Duodenal mucosa (tissue), 2 donors: ENCODE data around the gene COQ8A.

ENCODE experiments used
- H3K27ac ChIP-seq: one replicate; pipeline ENCODE4 v1.7.0; 2013; ENCODE audit warnings: low read depth, low read length
- H3K27me3 ChIP-seq, 2 donors: one replicate each; pipeline ENCODE4 v1.7.0; 2013; ENCODE audit warnings: low read length in 2 of 2, control low read depth in 1 of 2; ENCODE audit not compliant: insufficient read depth in 2 of 2, control insufficient read depth in 1 of 2
- H3K36me3 ChIP-seq, 2 donors: one replicate each; pipeline ENCODE4 v1.7.0; 2013; ENCODE audit warnings: low read length in 2 of 2, control low read depth in 1 of 2; ENCODE audit not compliant: insufficient read depth in 2 of 2, control insufficient read depth in 1 of 2
- H3K4me1 ChIP-seq, 2 donors: one replicate each; pipeline ENCODE4 v1.7.0; 2013; ENCODE audit warnings: low read length in 2 of 2, control low read depth in 1 of 2; ENCODE audit not compliant: insufficient read depth in 2 of 2, control insufficient read depth in 1 of 2
- H3K4me3 ChIP-seq, 2 donors: one replicate each; pipeline ENCODE4 v1.7.0; 2013; ENCODE audit warnings: low read length in 2 of 2, low read depth in 1 of 2
- H3K9ac ChIP-seq, 2 donors: one replicate each; pipeline ENCODE4 v1.7.0; 2013; ENCODE audit warnings: low read length in 2 of 2, low read depth in 1 of 2
- H3K9me3 ChIP-seq, 2 donors: one replicate each; pipeline ENCODE4 v1.7.0; 2013; ENCODE audit warnings: low read length in 2 of 2, control low read depth in 1 of 2; ENCODE audit not compliant: control insufficient read depth in 1 of 2

COQ8A gene

DNA sequence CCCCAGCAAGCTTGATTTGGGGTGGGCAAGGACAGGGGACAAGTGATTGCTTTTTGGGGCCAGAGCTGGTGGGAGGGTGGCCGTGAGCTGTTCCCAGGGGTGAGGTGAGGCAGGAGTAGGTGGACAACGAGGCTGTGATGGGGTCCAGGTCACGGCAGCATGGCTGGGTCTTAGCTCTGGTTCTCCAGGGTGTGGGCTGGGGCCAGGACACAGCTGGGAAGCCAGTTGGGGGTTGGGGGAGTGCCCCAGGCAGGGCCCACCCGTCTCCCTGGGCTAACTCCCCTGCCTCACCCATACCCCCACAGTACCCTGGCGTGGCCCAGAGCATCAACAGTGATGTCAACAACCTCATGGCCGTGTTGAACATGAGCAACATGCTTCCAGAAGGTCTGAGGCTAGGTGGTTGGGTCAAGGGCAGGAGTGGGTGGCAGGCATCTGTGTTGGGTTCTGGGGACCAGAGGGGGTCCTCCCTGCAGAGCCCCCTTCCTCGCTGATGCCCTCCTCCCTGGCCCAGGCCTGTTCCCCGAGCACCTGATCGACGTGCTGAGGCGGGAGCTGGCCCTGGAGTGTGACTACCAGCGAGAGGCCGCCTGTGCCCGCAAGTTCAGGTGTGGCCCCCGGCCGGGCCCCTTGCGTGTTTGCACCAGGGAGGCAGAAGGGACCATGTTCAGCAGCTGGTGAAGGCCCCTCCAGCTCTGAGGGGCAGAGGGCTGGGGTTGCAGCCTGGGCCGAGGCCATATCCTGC lies 43.3 kb downstream of the COQ8A start:
- H3K9ac ChIP-seq: no peak overlapping the region
- H3K36me3 ChIP-seq: peaks cover 21 to 71% of the 10 kb centered on the region in 2 donors
- no peaks in the 10 kb centered on the region for H3K9me3 ChIP-seq
- H3K27me3 ChIP-seq: no peaks in the 10 kb centered on the region
- no peak overlapping the region for H3K4me3 ChIP-seq
- H3K27ac ChIP-seq: no peak overlapping the region
- H3K4me1 ChIP-seq: peaks cover 9 to 20% of the 10 kb centered on the region in 2 donors

GRCh38 chr1:226983992-226984364 lies 43.9 kb downstream of the COQ8A start:
- Histone ChIP-seq H3K27ac (no peak overlapping the region), H3K9ac (no peak overlapping the region)

GRCh38 chr1:226984521-226985238 lies 44.6 kb downstream of the COQ8A start:
- Histone ChIP-seq H3K4me3 (no peak overlapping the region), H3K4me1 (peaks cover 22 to 32% of the 10 kb centered on the region in 2 donors), H3K9me3 (no peaks in the 10 kb centered on the region), H3K27ac (no peak overlapping the region), H3K9ac (no peak overlapping the region), H3K36me3 (peaks cover 21 to 63% of the 10 kb centered on the region in 2 donors), H3K27me3 (no peaks in the 10 kb centered on the region)

More at GRCh38 chr1:226983992-226984364, 43.9 kb downstream of the COQ8A start:
- Histone ChIP-seq H3K4me3 (no peak overlapping the region), H3K27me3 (no peaks in the 10 kb centered on the region), H3K9me3 (no peaks in the 10 kb centered on the region), H3K36me3 (peaks cover 21 to 66% of the 10 kb centered on the region in 2 donors), H3K4me1 (peaks cover 15 to 25% of the 10 kb centered on the region in 2 donors)

- H3K27ac ChIP-seq: no peak overlapping the region
- no peak overlapping the region for H3K4me3 ChIP-seq
- H3K9me3 ChIP-seq: no peaks in the 10 kb centered on the region
- no peaks in the 10 kb centered on the region for H3K27me3 ChIP-seq
- H3K36me3 ChIP-seq: peaks cover 21 to 57% of the 10 kb centered on the region in 2 donors
- H3K4me1 ChIP-seq: peaks cover 28 to 39% of the 10 kb centered on the region in 2 donors
- H3K9ac ChIP-seq: no peak overlapping the region
Measured at GRCh38 chr1:226985239-226985838, 45.2 kb downstream of the COQ8A start.

DNA sequence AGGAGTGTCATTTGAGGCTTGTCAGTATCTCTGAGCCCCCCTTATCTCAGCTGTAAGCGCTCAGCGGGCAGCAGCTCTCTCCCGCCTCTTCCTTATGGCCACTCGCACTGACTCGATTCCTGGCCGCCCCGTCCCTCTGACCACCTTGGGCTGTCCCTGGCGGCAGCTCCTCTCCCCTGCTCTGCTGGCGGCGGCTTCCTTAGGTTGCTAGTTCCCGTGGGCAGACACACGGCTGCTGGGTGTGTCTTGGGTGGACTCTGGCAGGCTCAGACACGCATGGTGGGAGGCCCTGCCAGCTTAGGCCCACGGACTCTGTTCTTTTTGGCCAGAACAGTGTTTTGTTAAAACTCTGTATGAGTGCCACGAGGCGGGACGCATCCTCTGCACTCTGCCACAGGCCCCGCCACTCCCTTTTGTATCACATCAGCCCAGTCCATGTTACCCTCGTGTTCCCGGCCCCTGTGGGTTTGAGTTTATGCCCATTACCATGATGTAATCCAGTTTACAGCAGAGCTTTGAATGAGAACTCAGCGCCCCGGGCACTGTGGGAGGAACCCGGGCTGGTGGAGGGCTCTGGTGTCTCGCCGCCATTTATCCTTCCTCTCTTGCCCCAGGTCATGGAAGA lies 45.9 kb downstream of the COQ8A start:
- peaks cover 34 to 45% of the 10 kb centered on the region in 2 donors for H3K4me1 ChIP-seq
- no peak overlapping the region for H3K27ac ChIP-seq

GRCh38 chr1:226986496-226987178 lies 46.5 kb downstream of the COQ8A start:
- no peak overlapping the region for H3K27ac ChIP-seq
- H3K36me3 ChIP-seq: peaks cover 21 to 51% of the 10 kb centered on the region in 2 donors
- no peaks in the 10 kb centered on the region for H3K9me3 ChIP-seq
- no peaks in the 10 kb centered on the region for H3K27me3 ChIP-seq
- no peak overlapping the region for H3K4me3 ChIP-seq
- peaks cover 38 to 51% of the 10 kb centered on the region in 2 donors for H3K4me1 ChIP-seq
- no peak overlapping the region for H3K9ac ChIP-seq

More for the DNA sequence above, 45.9 kb downstream of the COQ8A start:
- Histone ChIP-seq H3K27me3 (no peaks in the 10 kb centered on the region), H3K4me3 (no peak overlapping the region), H3K9ac (no peak overlapping the region), H3K36me3 (peaks cover 21 to 55% of the 10 kb centered on the region in 2 donors), H3K9me3 (no peaks in the 10 kb centered on the region)

GRCh38 chr1:226987179-226987536 lies 47.1 kb downstream of the COQ8A start:
- no peaks in the 10 kb centered on the region for H3K27me3 ChIP-seq
- no peak overlapping the region for H3K27ac ChIP-seq
- peaks cover 21 to 51% of the 10 kb centered on the region in 2 donors for H3K36me3 ChIP-seq
- peaks cover 38 to 52% of the 10 kb centered on the region in 2 donors for H3K4me1 ChIP-seq
- peak overlapping the region in 1 of 2 donors; percentile 4 for H3K9ac ChIP-seq
- H3K9me3 ChIP-seq: no peaks in the 10 kb centered on the region
- H3K4me3 ChIP-seq: no peak overlapping the region

GRCh38 chr1:226987623-226988333 lies 47.7 kb downstream of the COQ8A start:
- Histone ChIP-seq H3K9me3 (no peaks in the 10 kb centered on the region), H3K4me1 (peaks cover 38 to 52% of the 10 kb centered on the region in 2 donors), H3K27ac (no peak overlapping the region), H3K27me3 (no peaks in the 10 kb centered on the region), H3K36me3 (peaks cover 24 to 47% of the 10 kb centered on the region in 2 donors), H3K4me3 (no peak overlapping the region), H3K9ac (peak overlapping the region in 1 of 2 donors; percentile 4)

DNA sequence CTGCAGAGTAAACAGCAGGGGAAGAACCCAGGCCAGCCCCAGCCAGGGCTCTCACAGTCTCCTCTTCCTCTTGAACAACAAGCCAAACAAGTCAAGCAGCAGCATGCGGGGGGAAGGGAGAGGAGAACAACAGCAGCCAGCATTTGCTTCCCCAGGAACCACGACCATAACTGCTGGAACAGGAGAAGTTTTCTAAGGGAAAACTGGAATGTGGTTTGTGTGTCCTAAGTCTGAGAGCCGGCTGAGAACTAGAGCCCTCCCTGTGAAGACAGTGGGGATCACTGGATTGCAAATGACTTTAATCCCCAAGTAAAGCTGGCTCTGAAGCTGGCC lies 48.2 kb downstream of the COQ8A start:
- Histone ChIP-seq H3K4me1 (peaks cover 38 to 52% of the 10 kb centered on the region in 2 donors), H3K27ac (no peak overlapping the region), H3K36me3 (peaks cover 22 to 42% of the 10 kb centered on the region in 2 donors)

More for the DNA sequence above, 48.2 kb downstream of the COQ8A start:
- no peak overlapping the region for H3K9ac ChIP-seq
- H3K27me3 ChIP-seq: no peaks in the 10 kb centered on the region
- H3K9me3 ChIP-seq: no peaks in the 10 kb centered on the region
- H3K4me3 ChIP-seq: no peak overlapping the region
